OCI-LY3 (cell line): Measurements from ENCODE around the gene CXCL14.

ENCODE experiments used
- EZH2phosphoT487 ChIP-seq: fragments of 200-600 bp; shearing (Covaris generic); IDR thresholded peaks from 2 replicates; pipeline ENCODE4 v1.6.1; 2018; ENCODE audit warnings: antibody characterized with exemption, mixed run types, low read depth
- TF ChIP-seq, protein P1 (sequence below): fragments of 200-600, 300-600 bp; sonication (generic); IDR thresholded peaks from 2 replicates; pipeline ENCODE4 v1.5.1; 2014; ENCODE audit warnings: antibody characterized with exemption, low read length, low read depth

GRCh38 chr5:135589152-135589551 lies 10.4 kb upstream of the CXCL14 start:
- TF ChIP-seq, protein P1, sequence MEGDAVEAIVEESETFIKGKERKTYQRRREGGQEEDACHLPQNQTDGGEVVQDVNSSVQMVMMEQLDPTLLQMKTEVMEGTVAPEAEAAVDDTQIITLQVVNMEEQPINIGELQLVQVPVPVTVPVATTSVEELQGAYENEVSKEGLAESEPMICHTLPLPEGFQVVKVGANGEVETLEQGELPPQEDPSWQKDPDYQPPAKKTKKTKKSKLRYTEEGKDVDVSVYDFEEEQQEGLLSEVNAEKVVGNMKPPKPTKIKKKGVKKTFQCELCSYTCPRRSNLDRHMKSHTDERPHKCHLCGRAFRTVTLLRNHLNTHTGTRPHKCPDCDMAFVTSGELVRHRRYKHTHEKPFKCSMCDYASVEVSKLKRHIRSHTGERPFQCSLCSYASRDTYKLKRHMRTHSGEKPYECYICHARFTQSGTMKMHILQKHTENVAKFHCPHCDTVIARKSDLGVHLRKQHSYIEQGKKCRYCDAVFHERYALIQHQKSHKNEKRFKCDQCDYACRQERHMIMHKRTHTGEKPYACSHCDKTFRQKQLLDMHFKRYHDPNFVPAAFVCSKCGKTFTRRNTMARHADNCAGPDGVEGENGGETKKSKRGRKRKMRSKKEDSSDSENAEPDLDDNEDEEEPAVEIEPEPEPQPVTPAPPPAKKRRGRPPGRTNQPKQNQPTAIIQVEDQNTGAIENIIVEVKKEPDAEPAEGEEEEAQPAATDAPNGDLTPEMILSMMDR: no peak
- no peak for TF ChIP-seq EZH2phosphoT487
